H9 (cell line): ENCODE data around the gene PDHB. TPM values are rescaled to one million over a fixed set of nuclear protein-coding genes. Genes with fewer than 3 reads are reported as not detected.
A peak's percentile ranks its signal among the peaks of the same experiment; 100 is the strongest.

Experiments
- DNase-seq: peaks from one replicate; pipeline ENCODE4 v3.0.0-alpha.2; 2017
- H2AFZ ChIP-seq: one replicate; pipeline ENCODE4 v1.6.1; 2013; ENCODE audit warnings: mild to moderate bottlenecking, low read length, control low read depth, moderate library complexity
- H2AK5ac ChIP-seq: 2 replicates; pipeline ENCODE4 v1.6.1; 2013; ENCODE audit warnings: low read length, control low read depth, mixed read lengths; ENCODE audit not compliant: insufficient read length
- H2BK120ac ChIP-seq: one replicate; pipeline ENCODE4 v1.6.1; 2013; ENCODE audit warnings: low read depth, mild to moderate bottlenecking, low read length, control low read depth, inconsistent platforms; ENCODE audit not compliant: poor library complexity, severe bottlenecking
- H2BK12ac ChIP-seq: 2 replicates; pipeline ENCODE4 v1.6.1; 2013; ENCODE audit warnings: low read length, control low read depth, mixed read lengths, low read depth; ENCODE audit not compliant: insufficient read length
- H2BK15ac ChIP-seq: 2 replicates; pipeline ENCODE4 v1.6.1; 2013; ENCODE audit warnings: low read depth, low read length, control low read depth
- H2BK20ac ChIP-seq: one replicate; pipeline ENCODE4 v1.6.1; 2013; ENCODE audit warnings: low read depth, mild to moderate bottlenecking, low read length, control low read depth, inconsistent platforms; ENCODE audit not compliant: poor library complexity, severe bottlenecking
- H2BK5ac ChIP-seq: 2 replicates; pipeline ENCODE4 v1.6.1; 2013; ENCODE audit warnings: low read length, control low read depth, mixed read lengths; ENCODE audit not compliant: insufficient read length
- H3K14ac ChIP-seq: 2 replicates; pipeline ENCODE4 v1.6.1; 2013; ENCODE audit warnings: low read length, control low read depth; ENCODE audit not compliant: insufficient read depth
- H3K18ac ChIP-seq: 2 replicates; pipeline ENCODE4 v1.6.1; 2013; ENCODE audit warnings: low read depth, mild to moderate bottlenecking, mixed read lengths, low read length, control low read depth; ENCODE audit not compliant: insufficient read length
- H3K23ac ChIP-seq: 2 replicates; pipeline ENCODE4 v1.6.1; 2013; ENCODE audit warnings: low read length, control low read depth, mixed read lengths, low read depth; ENCODE audit not compliant: insufficient read length
- H3K23me2 ChIP-seq: 2 replicates; pipeline ENCODE4 v1.6.1; 2013; ENCODE audit warnings: low read depth, mild to moderate bottlenecking, mixed read lengths, low read length, control low read depth; ENCODE audit not compliant: insufficient read length, poor library complexity, severe bottlenecking
- H3K27ac ChIP-seq: 2 replicates; pipeline ENCODE4 v1.5.1; 2013; ENCODE audit warnings: low read length, control low read depth, mixed read lengths, low read depth; ENCODE audit not compliant: insufficient read length
- H3K27me3 ChIP-seq: 2 replicates; pipeline ENCODE4 v1.6.1; 2013; ENCODE audit warnings: low read length, control low read depth, inconsistent platforms; ENCODE audit not compliant: insufficient read depth
- H3K4ac ChIP-seq: 2 replicates; pipeline ENCODE4 v1.6.1; 2013; ENCODE audit warnings: low read depth, mild to moderate bottlenecking, control low read depth, inconsistent platforms, low read length, moderate library complexity
- H3K4me1 ChIP-seq: 2 replicates; pipeline ENCODE4 v1.6.1; 2013; ENCODE audit warnings: low read length, control low read depth, inconsistent platforms; ENCODE audit not compliant: insufficient read depth
- H3K4me2 ChIP-seq: 2 replicates; pipeline ENCODE4 v1.6.1; 2013; ENCODE audit warnings: low read length, control low read depth, mixed read lengths; ENCODE audit not compliant: insufficient read length, insufficient read depth
- H3K56ac ChIP-seq: 2 replicates; pipeline ENCODE4 v1.6.1; 2013; ENCODE audit warnings: low read depth, mild to moderate bottlenecking, mixed read lengths, low read length, control low read depth; ENCODE audit not compliant: insufficient read length
- H3K79me1 ChIP-seq: 2 replicates; pipeline ENCODE4 v1.6.1; 2013; ENCODE audit warnings: low read depth, mild to moderate bottlenecking, moderate library complexity, low read length, control low read depth, inconsistent platforms; ENCODE audit not compliant: insufficient read depth, poor library complexity, severe bottlenecking
- H3K79me2 ChIP-seq: 2 replicates; pipeline ENCODE4 v1.6.1; 2013; ENCODE audit warnings: low read length, control low read depth, inconsistent platforms; ENCODE audit not compliant: insufficient read depth
- H3K9ac ChIP-seq: 2 replicates; pipeline ENCODE4 v1.6.1; 2013; ENCODE audit warnings: low read length, control low read depth, mixed read lengths; ENCODE audit not compliant: insufficient read length; ENCODE audit errors: extremely low read depth
- H3K9me3 ChIP-seq: one replicate; pipeline ENCODE4 v1.6.1; 2013; ENCODE audit warnings: low read depth, low read length, inconsistent platforms; ENCODE audit not compliant: control insufficient read depth
- H3T11ph ChIP-seq: one replicate; pipeline ENCODE4 v1.6.1; 2013; ENCODE audit warnings: mild to moderate bottlenecking, low read length, control low read depth, inconsistent platforms
- H4K20me1 ChIP-seq: one replicate; pipeline ENCODE4 v1.6.1; 2013; ENCODE audit not compliant: control insufficient read depth, insufficient read length, insufficient read depth
- H4K5ac ChIP-seq: 2 replicates; pipeline ENCODE4 v1.6.1; 2013; ENCODE audit warnings: low read depth, mild to moderate bottlenecking, mixed read lengths, low read length, control low read depth; ENCODE audit not compliant: insufficient read length
- H4K8ac ChIP-seq: replicated peaks from 2 replicates; pipeline ENCODE4 v1.6.1; 2013; ENCODE audit warnings: low read length, control low read depth, mixed read lengths, low read depth; ENCODE audit not compliant: insufficient read length
- H4K91ac ChIP-seq: 2 replicates; pipeline ENCODE4 v1.6.1; 2013; ENCODE audit warnings: low read depth, mild to moderate bottlenecking, moderate library complexity, mixed read lengths, low read length, control low read depth; ENCODE audit not compliant: insufficient read length
- H3K27ac Mint-ChIP-seq, 3 experiments: 2 replicates in 2 of 3; 3 replicates in 1 of 3; pipeline ENCODE4 v1.8.0; 2020 to 2021; ENCODE audit warnings: mixed read lengths in 3 of 3, mild to moderate bottlenecking in 1 of 3, moderate library complexity in 1 of 3
- H3K27me3 Mint-ChIP-seq: 2 replicates; pipeline ENCODE4 v1.8.0; 2021; ENCODE audit warnings: low read depth, mild to moderate bottlenecking, moderate library complexity, mixed read lengths
- H3K36me3 Mint-ChIP-seq, 3 experiments: 2 replicates in 2 of 3; 3 replicates in 1 of 3; pipeline ENCODE4 v1.8.0; 2020 to 2021; ENCODE audit warnings: low read depth in 3 of 3, mixed read lengths in 3 of 3; ENCODE audit not compliant: insufficient read depth in 1 of 3
- H3K4me1 Mint-ChIP-seq, 2 experiments: 2 replicates each; pipeline ENCODE4 v1.8.0; 2020; ENCODE audit warnings: mixed read lengths in 2 of 2
- H3K4me3 Mint-ChIP-seq, 2 experiments: 2 replicates in 1 of 2; 3 replicates in 1 of 2; pipeline ENCODE4 v1.8.0; 2020 to 2021; ENCODE audit warnings: mild to moderate bottlenecking in 2 of 2, mixed read lengths in 2 of 2, moderate library complexity in 1 of 2
- H3K9me3 Mint-ChIP-seq, 2 experiments: 2 replicates in 1 of 2; 3 replicates in 1 of 2; pipeline ENCODE4 v1.8.0; 2020; ENCODE audit warnings: mild to moderate bottlenecking in 2 of 2, mixed read lengths in 2 of 2, moderate library complexity in 1 of 2
- WGBS: extraction: QIAGEN DNeasy Blood & Tissue Kit; methylation state at CpG from one replicate; pipeline ENCODE4 v1.1.7; 2013; ENCODE audit warnings: missing lambda C conversion rate, low lambda C conversion rate, mixed read lengths; ENCODE audit not compliant: insufficient read length; ENCODE audit errors: extremely low coverage; 5-methylcytosine and 5-hydroxymethylcytosine counted together
- total RNA-seq: library from RNA; stranded (reverse); gene quantifications from 2 replicates; pipeline ENCODE4 v1.2.1, GENCODE V29; 2021
- TF ChIP-seq, protein P1 (sequence below): fragments of 200-600 bp; sonication (generic); conservative IDR thresholded peaks from 3 replicates; pipeline ENCODE4 v1.8.0; 2021; ENCODE audit warnings: antibody characterized with exemption, mild to moderate bottlenecking

PDHB gene
- total RNA-seq, 1 experiment from 2014 or later: 132 TPM

DNA sequence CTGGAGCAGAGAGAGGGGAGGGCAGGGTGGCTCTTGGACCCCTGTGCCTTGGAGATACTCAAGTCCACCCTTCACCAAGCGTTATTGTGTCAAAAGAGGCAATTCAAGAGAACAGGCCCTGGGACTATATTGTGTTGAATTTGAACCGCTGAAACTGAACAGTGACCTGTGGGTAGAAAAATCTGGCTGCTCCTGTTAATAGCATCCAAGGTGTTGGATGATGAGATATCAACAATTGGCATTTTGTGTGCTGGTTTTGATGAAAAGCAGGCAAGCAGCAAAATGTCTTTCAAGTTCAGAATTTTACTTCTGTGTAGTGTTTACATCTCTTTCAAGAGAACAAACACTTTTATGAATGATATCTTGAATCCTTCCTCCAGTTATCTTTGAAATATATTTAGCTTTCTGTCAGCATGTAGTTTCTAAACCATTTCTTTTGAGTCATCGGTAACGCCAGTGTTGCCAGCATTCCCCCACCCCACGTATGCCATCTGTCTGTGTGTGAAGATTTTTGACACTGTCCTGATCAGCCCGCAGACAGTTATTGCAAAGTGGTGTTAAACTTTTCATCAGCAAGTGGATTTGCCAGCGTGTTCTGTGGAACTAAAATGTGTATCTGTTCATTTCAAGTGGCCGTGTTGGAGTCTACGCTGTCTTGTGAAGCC is 34.8 kb downstream of the PDHB start:
- Histone ChIP-seq H3K27ac (no peak overlapping the region), H3K18ac (no peak overlapping the region), H3K79me2 (no peaks in the 10 kb centered on the region), H2BK12ac (no peak overlapping the region), H3K79me1 (no peaks in the 10 kb centered on the region), H3K4me1 (peaks cover 12% of the 10 kb centered on the region; the same call in 1 of the 2 replicates), H2AK5ac (no peak overlapping the region), H3K56ac (no peak overlapping the region), H4K5ac (no peak overlapping the region), H2AFZ (no peak overlapping the region), H3K23me2 (no peaks in the 10 kb centered on the region), H3K9ac (no peak overlapping the region), H2BK15ac (no peak overlapping the region), H4K20me1 (no peaks in the 10 kb centered on the region), H4K8ac (no peak overlapping the region), H2BK120ac (no peak overlapping the region), H3T11ph (no peak overlapping the region), H3K14ac (no peak overlapping the region), H3K27me3 (no peaks in the 10 kb centered on the region), H2BK20ac (no peak overlapping the region), H3K23ac (no peak overlapping the region), H3K9me3 (no peaks in the 10 kb centered on the region), H4K91ac (no peak overlapping the region), H2BK5ac (no peak overlapping the region), H3K4ac (no peak overlapping the region), H3K4me2 (no peak overlapping the region)
- no CpG with 5 or more reads among the region's 9 CpGs for WGBS
- Mint-ChIP-seq H3K27me3 (no peaks in the 10 kb centered on the region), H3K4me3 (no peak overlapping the region), H3K4me1 (peaks cover 25 to 35% of the 10 kb centered on the region in 2 experiments), H3K27ac (0 out of 7 replicates have a peak overlapping the region, but pooled peaks of 1 of the 3 experiments have one; percentile 53), H3K36me3 (no peaks in the 10 kb centered on the region; a peak in 2 of 7 replicates), H3K9me3 (no peaks in the 10 kb centered on the region)
- TF ChIP-seq, protein P1, sequence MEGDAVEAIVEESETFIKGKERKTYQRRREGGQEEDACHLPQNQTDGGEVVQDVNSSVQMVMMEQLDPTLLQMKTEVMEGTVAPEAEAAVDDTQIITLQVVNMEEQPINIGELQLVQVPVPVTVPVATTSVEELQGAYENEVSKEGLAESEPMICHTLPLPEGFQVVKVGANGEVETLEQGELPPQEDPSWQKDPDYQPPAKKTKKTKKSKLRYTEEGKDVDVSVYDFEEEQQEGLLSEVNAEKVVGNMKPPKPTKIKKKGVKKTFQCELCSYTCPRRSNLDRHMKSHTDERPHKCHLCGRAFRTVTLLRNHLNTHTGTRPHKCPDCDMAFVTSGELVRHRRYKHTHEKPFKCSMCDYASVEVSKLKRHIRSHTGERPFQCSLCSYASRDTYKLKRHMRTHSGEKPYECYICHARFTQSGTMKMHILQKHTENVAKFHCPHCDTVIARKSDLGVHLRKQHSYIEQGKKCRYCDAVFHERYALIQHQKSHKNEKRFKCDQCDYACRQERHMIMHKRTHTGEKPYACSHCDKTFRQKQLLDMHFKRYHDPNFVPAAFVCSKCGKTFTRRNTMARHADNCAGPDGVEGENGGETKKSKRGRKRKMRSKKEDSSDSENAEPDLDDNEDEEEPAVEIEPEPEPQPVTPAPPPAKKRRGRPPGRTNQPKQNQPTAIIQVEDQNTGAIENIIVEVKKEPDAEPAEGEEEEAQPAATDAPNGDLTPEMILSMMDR: no peak
- no peak for DNase-seq
